ENCODE data around the gene ELL2. TPM values are rescaled to one million over a fixed set of nuclear protein-coding genes. Genes with fewer than 3 reads are reported as not detected.

The ELL2 gene
- total RNA-seq, 1 experiment from 2014 or later: 0.48 TPM

DNA sequence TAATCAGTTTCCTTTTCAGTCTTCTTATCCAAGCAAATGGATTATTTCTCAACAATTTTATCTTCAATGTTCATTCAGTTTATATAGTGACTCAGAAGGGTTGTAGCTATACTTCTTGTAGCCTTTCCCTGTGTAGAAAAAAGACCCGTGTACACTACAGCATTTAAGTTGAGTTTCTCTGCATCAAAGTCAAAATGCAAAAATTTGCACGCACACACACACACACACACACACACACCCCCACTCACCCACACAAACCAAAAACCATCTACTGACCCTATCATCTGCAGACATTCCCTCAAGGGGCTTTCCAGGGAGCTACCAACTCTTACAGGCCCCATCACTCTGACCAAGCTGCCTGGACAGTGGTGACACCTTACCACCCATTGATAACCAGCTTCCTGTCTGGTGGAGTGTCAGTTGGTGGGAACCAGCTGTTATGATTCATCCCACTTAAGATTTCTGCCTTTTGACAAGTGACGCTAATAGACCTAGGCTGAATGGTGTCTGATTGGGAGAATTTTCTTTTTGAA is 12.2 kb upstream of the ELL2 start:
- Histone ChIP-seq H3K9me3 (ENCODE audit: low read length) (no peaks in the 10 kb centered on the region), H3K27ac (ENCODE audit: low read length) (no peak overlapping the region), H3K4me1 (ENCODE audit: low read length) (no peaks in the 10 kb centered on the region), H3K4me3 (ENCODE audit: low read length) (no peak overlapping the region), H3K4me2 (ENCODE audit: low read depth, low read length, poor library complexity, severe bottlenecking) (no peak overlapping the region), H3K79me2 (ENCODE audit: low read length) (no peaks in the 10 kb centered on the region), H3K9me2 (replicated peaks; ENCODE audit: insufficient read depth, low read length) (no peaks in the 10 kb centered on the region), H4K20me1 (ENCODE audit: insufficient read depth, low read depth, low read length) (no peaks in the 10 kb centered on the region), H3K9ac (ENCODE audit: low read length) (no peak overlapping the region), H2AFZ (ENCODE audit: low read length) (no peak overlapping the region), H3K36me3 (ENCODE audit: insufficient read depth, low read length) (no peaks in the 10 kb centered on the region), H3K27me3 (ENCODE audit: low read length) (no peaks in the 10 kb centered on the region)
- DNase-seq: no peak

DNA sequence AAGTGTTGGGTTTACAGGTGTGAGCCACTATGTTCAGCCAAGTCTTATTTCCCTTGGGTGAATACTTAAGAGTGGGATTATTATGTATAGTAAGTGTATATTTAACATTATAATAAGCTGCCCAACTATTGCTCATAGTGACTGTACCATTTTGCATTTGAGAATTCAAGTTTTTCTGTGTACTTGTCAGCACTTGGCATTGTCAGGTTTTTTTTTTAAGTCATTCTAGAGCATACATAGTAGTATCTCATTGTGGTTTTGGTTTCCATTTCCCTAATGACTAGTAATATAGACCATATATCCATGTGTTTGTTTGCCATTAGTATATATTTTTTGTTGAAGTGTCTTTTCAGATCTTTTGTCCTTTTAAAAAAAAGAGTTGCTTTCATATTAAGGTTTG is 10.5 kb upstream of the ELL2 start:
- no peaks in the 10 kb centered on the region for H3K79me2 ChIP-seq (ENCODE audit: low read length)
- H3K36me3 ChIP-seq (ENCODE audit: insufficient read depth, low read length): no peaks in the 10 kb centered on the region
- no peak overlapping the region for H3K9ac ChIP-seq (ENCODE audit: low read length)
- H3K4me1 ChIP-seq (ENCODE audit: low read length): no peaks in the 10 kb centered on the region
- no peaks in the 10 kb centered on the region for H3K9me2 ChIP-seq (replicated peaks; ENCODE audit: insufficient read depth, low read length)
- H3K9me3 ChIP-seq (ENCODE audit: low read length): no peaks in the 10 kb centered on the region
- H3K4me3 ChIP-seq (ENCODE audit: low read length): no peak overlapping the region
- no peak overlapping the region for H3K27ac ChIP-seq (ENCODE audit: low read length)
- H2AFZ ChIP-seq (ENCODE audit: low read length): no peak overlapping the region
- no peaks in the 10 kb centered on the region for H3K27me3 ChIP-seq (ENCODE audit: low read length)
- H4K20me1 ChIP-seq (ENCODE audit: insufficient read depth, low read depth, low read length): no peaks in the 10 kb centered on the region
- no peak for DNase-seq
- H3K4me2 ChIP-seq (ENCODE audit: low read depth, low read length, poor library complexity, severe bottlenecking): no peak overlapping the region

DNA sequence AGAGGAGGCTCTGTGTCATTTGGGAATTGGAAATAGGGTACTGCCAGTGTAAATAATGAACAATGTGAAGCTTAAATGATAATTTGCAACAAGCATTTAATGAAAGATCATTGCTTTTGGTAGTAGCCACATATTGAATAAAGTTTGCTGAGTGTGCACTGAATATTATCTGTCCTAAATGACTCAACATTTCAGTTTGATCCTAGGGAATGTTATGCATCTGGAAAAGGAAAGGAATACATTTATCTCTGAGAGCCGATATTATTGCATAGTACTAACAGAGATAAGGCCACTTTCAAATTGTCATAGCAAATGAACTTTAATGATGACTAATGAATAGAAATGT is 8.7 kb upstream of the ELL2 start:
- Histone ChIP-seq H2AFZ (ENCODE audit: low read length) (no peak overlapping the region), H3K27me3 (ENCODE audit: low read length) (no peaks in the 10 kb centered on the region), H3K9me3 (ENCODE audit: low read length) (no peaks in the 10 kb centered on the region), H3K4me3 (ENCODE audit: low read length) (no peak overlapping the region), H3K9me2 (replicated peaks; ENCODE audit: insufficient read depth, low read length) (no peaks in the 10 kb centered on the region), H3K36me3 (ENCODE audit: insufficient read depth, low read length) (no peaks in the 10 kb centered on the region), H3K4me1 (ENCODE audit: low read length) (no peaks in the 10 kb centered on the region), H3K27ac (ENCODE audit: low read length) (no peak overlapping the region), H3K9ac (ENCODE audit: low read length) (no peak overlapping the region), H3K4me2 (ENCODE audit: low read depth, low read length, poor library complexity, severe bottlenecking) (no peak overlapping the region), H3K79me2 (ENCODE audit: low read length) (no peaks in the 10 kb centered on the region), H4K20me1 (ENCODE audit: insufficient read depth, low read depth, low read length) (no peaks in the 10 kb centered on the region)
- DNase-seq: no peak

DNA sequence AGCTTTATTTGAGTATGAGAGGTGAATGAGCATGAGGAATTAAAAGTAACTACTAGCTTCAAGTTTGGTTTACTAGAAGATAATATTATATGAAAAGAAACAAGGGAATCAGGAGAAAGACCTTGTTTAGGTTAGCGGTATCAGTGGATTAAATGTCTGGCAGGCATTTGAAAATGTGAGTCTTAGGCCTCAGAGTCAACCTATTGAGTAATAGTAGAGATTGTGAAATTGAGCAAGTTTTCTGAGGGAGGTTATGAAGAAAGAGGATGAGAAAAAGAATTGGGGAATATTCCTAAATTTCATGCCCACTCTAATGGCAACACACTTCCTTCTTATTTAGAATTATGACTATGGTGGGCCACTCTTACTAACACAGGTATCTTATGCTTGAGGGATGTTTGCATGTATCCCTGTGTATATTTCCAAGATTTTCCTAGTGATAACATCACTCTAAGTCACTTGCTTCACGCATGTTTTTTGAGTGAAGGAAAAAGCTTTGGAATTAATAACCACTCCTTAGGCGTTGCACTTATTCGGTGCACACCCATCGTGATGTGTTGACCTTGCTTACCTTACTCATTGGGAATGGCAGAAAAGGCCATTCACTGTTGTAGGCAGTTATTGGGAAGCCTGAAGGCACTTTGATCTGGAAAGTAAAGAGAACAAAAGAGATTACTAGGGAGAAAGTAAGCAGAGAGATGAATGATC is 8.2 kb upstream of the ELL2 start:
- H3K27me3 ChIP-seq (ENCODE audit: low read length): no peaks in the 10 kb centered on the region
- no peak overlapping the region for H3K27ac ChIP-seq (ENCODE audit: low read length)
- H3K4me1 ChIP-seq (ENCODE audit: low read length): no peaks in the 10 kb centered on the region
- no peaks in the 10 kb centered on the region for H4K20me1 ChIP-seq (ENCODE audit: insufficient read depth, low read depth, low read length)
- H3K36me3 ChIP-seq (ENCODE audit: insufficient read depth, low read length): no peaks in the 10 kb centered on the region
- H3K79me2 ChIP-seq (ENCODE audit: low read length): no peaks in the 10 kb centered on the region
- H3K9me2 ChIP-seq (replicated peaks; ENCODE audit: insufficient read depth, low read length): no peaks in the 10 kb centered on the region
- no peak overlapping the region for H3K9ac ChIP-seq (ENCODE audit: low read length)
- H3K4me2 ChIP-seq (ENCODE audit: low read depth, low read length, poor library complexity, severe bottlenecking): no peak overlapping the region
- no peak overlapping the region for H2AFZ ChIP-seq (ENCODE audit: low read length)
- no peak overlapping the region for H3K4me3 ChIP-seq (ENCODE audit: low read length)
- DNase-seq: no peak
- no peaks in the 10 kb centered on the region for H3K9me3 ChIP-seq (ENCODE audit: low read length)

DNA sequence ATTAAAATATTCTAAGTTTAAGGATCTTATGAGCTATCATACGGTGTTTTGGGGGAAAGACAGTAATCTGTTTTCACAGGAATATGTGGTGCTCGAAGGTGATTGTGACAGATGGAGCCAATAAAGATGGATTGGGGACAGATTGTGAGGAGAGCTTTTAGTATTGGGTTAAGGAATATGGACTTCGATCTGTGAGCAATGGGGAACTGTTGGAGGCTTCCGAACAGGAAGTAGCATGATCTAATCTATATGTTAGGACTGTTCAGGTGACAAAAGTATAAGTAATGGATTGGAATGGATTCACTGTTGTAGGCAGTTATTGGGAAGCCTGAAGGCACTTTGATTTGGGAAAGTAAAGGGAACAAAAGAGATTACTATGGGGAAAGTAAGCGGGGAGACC is 7.4 kb upstream of the ELL2 start:
- Histone ChIP-seq H3K27ac (ENCODE audit: low read length) (no peak overlapping the region), H3K9ac (ENCODE audit: low read length) (no peak overlapping the region), H4K20me1 (ENCODE audit: insufficient read depth, low read depth, low read length) (no peaks in the 10 kb centered on the region), H3K79me2 (ENCODE audit: low read length) (no peaks in the 10 kb centered on the region), H3K4me3 (ENCODE audit: low read length) (no peak overlapping the region), H3K4me2 (ENCODE audit: low read depth, low read length, poor library complexity, severe bottlenecking) (no peak overlapping the region), H3K36me3 (ENCODE audit: insufficient read depth, low read length) (no peaks in the 10 kb centered on the region), H2AFZ (ENCODE audit: low read length) (no peak overlapping the region), H3K4me1 (ENCODE audit: low read length) (no peaks in the 10 kb centered on the region), H3K27me3 (ENCODE audit: low read length) (no peaks in the 10 kb centered on the region), H3K9me3 (ENCODE audit: low read length) (no peaks in the 10 kb centered on the region), H3K9me2 (replicated peaks; ENCODE audit: insufficient read depth, low read length) (no peaks in the 10 kb centered on the region)
- no peak for DNase-seq

DNA sequence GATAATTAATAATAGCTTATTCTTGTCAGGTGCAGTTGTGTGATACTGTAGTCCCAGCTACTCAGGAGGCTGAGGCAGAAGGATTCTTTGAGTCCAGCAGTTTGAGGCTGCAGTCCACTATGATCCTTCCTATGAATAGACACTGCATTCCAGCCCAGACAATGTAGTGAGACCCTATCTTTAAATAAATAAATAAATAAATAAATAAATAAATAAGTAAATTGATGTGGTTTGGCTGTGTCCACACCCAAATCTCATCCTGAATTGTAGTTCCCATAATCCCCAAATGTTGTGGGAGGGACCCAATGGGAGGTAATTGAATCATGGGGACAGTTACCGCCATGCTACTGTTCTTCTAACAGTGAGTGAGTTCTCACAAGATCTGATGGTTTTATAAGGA is 5.6 kb upstream of the ELL2 start:
- H3K27me3 ChIP-seq (ENCODE audit: low read length): no peaks in the 10 kb centered on the region
- DNase-seq: no peak
- no peaks in the 10 kb centered on the region for H3K9me3 ChIP-seq (ENCODE audit: low read length)
- H3K4me2 ChIP-seq (ENCODE audit: low read depth, low read length, poor library complexity, severe bottlenecking): no peak overlapping the region
- no peaks in the 10 kb centered on the region for H3K9me2 ChIP-seq (replicated peaks; ENCODE audit: insufficient read depth, low read length)
- H3K79me2 ChIP-seq (ENCODE audit: low read length): no peaks in the 10 kb centered on the region
- no peaks in the 10 kb centered on the region for H3K4me1 ChIP-seq (ENCODE audit: low read length)
- no peaks in the 10 kb centered on the region for H3K36me3 ChIP-seq (ENCODE audit: insufficient read depth, low read length)
- H3K9ac ChIP-seq (ENCODE audit: low read length): no peak overlapping the region
- H2AFZ ChIP-seq (ENCODE audit: low read length): no peak overlapping the region
- no peak overlapping the region for H3K27ac ChIP-seq (ENCODE audit: low read length)
- H3K4me3 ChIP-seq (ENCODE audit: low read length): no peak overlapping the region
- H4K20me1 ChIP-seq (ENCODE audit: insufficient read depth, low read depth, low read length): no peaks in the 10 kb centered on the region

DNA sequence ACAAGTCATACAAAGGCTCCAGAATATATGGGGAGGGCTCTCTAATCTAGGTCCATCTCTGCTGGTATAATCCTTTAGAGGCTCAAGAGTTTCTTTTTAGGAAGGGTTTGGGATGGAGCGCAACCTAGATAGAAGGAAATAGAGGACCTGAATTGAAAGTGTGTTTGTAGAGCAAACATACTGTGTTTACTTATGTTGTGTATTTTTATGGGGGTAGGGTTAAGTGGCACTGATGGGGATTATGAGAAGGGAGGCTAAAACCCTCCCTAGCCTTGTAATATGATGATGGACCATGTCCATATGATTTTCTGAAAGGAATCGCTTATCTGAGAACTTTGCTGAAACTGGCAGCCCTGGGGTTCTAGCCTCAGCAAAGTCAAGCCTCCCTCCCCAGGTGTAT is 4.4 kb upstream of the ELL2 start:
- no peak for DNase-seq
- H4K20me1 ChIP-seq (ENCODE audit: insufficient read depth, low read depth, low read length): no peaks in the 10 kb centered on the region
- H3K27ac ChIP-seq (ENCODE audit: low read length): no peak overlapping the region
- no peak overlapping the region for H3K9ac ChIP-seq (ENCODE audit: low read length)
- peaks cover 5% of the 10 kb centered on the region; the same call in 1 of the 2 replicates for H3K4me1 ChIP-seq (ENCODE audit: low read length)
- H3K36me3 ChIP-seq (ENCODE audit: insufficient read depth, low read length): no peaks in the 10 kb centered on the region
- H3K79me2 ChIP-seq (ENCODE audit: low read length): no peaks in the 10 kb centered on the region
- H3K9me2 ChIP-seq (replicated peaks; ENCODE audit: insufficient read depth, low read length): no peaks in the 10 kb centered on the region
- H3K9me3 ChIP-seq (ENCODE audit: low read length): no peaks in the 10 kb centered on the region
- H3K27me3 ChIP-seq (ENCODE audit: low read length): no peaks in the 10 kb centered on the region
- no peak overlapping the region for H3K4me2 ChIP-seq (ENCODE audit: low read depth, low read length, poor library complexity, severe bottlenecking)
- H2AFZ ChIP-seq (ENCODE audit: low read length): no peak overlapping the region
- no peak overlapping the region for H3K4me3 ChIP-seq (ENCODE audit: low read length)

DNA sequence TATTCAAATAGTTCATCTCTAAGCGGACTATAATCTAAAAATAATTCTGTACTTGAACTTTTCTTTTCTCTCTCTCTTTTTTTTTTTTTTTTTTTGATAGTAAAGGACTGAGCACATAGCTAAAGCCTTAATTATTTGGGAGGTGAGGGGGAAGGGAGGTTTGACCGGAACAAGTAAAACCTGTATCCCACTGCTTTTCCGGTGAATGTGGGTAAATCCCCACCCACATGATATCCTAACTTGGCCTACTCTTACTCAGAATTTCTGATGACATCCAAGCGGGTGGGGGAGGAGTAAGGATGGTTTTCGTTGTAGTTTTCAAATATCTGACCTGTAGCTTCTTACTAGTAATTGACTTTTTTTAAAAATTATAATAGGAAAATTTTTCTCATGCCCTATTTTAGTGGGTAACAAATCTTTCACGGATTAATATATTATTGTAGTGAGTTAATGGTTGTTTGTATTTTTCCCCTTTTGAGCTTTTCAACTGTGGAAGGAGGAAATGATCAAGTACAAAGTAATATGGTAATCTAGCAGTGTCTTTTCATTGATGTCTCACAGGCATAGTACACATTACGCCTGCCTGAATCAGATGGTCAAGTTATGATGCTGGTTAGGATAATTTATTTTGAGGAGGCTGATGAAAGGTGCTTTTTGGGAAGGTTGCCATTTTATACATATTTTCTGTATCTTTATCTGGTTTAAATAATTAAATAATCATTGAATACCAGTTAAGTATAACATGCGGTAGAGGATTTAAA is 2.2 kb upstream of the ELL2 start:
- DNase-seq: no peak
- no peaks in the 10 kb centered on the region for H3K79me2 ChIP-seq (ENCODE audit: low read length)
- H2AFZ ChIP-seq (ENCODE audit: low read length): no peak overlapping the region
- peaks cover 8% of the 10 kb centered on the region; the same call in 1 of the 2 replicates for H3K4me1 ChIP-seq (ENCODE audit: low read length)
- H3K9ac ChIP-seq (ENCODE audit: low read length): no peak overlapping the region
- no peaks in the 10 kb centered on the region for H3K9me2 ChIP-seq (replicated peaks; ENCODE audit: insufficient read depth, low read length)
- no peaks in the 10 kb centered on the region for H3K36me3 ChIP-seq (ENCODE audit: insufficient read depth, low read length)
- no peak overlapping the region for H3K4me2 ChIP-seq (ENCODE audit: low read depth, low read length, poor library complexity, severe bottlenecking)
- H3K4me3 ChIP-seq (ENCODE audit: low read length): no peak overlapping the region
- H3K27me3 ChIP-seq (ENCODE audit: low read length): no peaks in the 10 kb centered on the region
- no peaks in the 10 kb centered on the region for H3K9me3 ChIP-seq (ENCODE audit: low read length)
- no peak overlapping the region for H3K27ac ChIP-seq (ENCODE audit: low read length)
- no peaks in the 10 kb centered on the region for H4K20me1 ChIP-seq (ENCODE audit: insufficient read depth, low read depth, low read length)
